ENCODE results near the gene PAX7.

PAX7 gene

GRCh38 chr1:18646091-18646785 lies 15.6 kb downstream of the PAX7 start:
- Histone ChIP-seq H3K27me3 (ENCODE audit: insufficient read depth, poor library complexity, severe bottlenecking) (peaks cover 65% of the 10 kb centered on the region), H3K27ac (replicated peaks) (no peak overlapping the region), H3K4me3 (replicated peaks; ENCODE audit: insufficient read depth, low read length) (no peak overlapping the region)
- TF ChIP-seq GABPA (IDR thresholded peaks at IDR 0.05; ENCODE audit: low read depth) (no peak), POLR2AphosphoS5 (IDR thresholded peaks at IDR 0.05; ENCODE audit: low read depth) (no peak), REST (IDR thresholded peaks at IDR 0.05; ENCODE audit: insufficient replicate concordance, low read depth) (no peak), CTCF (IDR thresholded peaks at IDR 0.05; ENCODE audit: insufficient read depth, low read length) (no peak), SPI1 (IDR thresholded peaks at IDR 0.05; ENCODE audit: borderline replicate concordance, low read depth) (no peak)
- no peak for DNase-seq (ENCODE audit: low read depth in 1 of 2, low spot score in 1 of 2)

GRCh38 chr1:18646786-18647410 lies 16.3 kb downstream of the PAX7 start:
- DNase-seq (ENCODE audit: low read depth in 1 of 2, low spot score in 1 of 2), result no peak
- peaks cover 64% of the 10 kb centered on the region for H3K27me3 ChIP-seq (ENCODE audit: insufficient read depth, poor library complexity, severe bottlenecking)
- no peak overlapping the region for H3K4me3 ChIP-seq (replicated peaks; ENCODE audit: insufficient read depth, low read length)
- no peak overlapping the region for H3K27ac ChIP-seq (replicated peaks)
- TF ChIP-seq CTCF (IDR thresholded peaks at IDR 0.05; ENCODE audit: insufficient read depth, low read length) (no peak), SPI1 (IDR thresholded peaks at IDR 0.05; ENCODE audit: borderline replicate concordance, low read depth) (no peak), REST (IDR thresholded peaks at IDR 0.05; ENCODE audit: insufficient replicate concordance, low read depth) (no peak), POLR2AphosphoS5 (IDR thresholded peaks at IDR 0.05; ENCODE audit: low read depth) (no peak), GABPA (IDR thresholded peaks at IDR 0.05; ENCODE audit: low read depth) (no peak)

GRCh38 chr1:18647681-18648214 lies 17.1 kb downstream of the PAX7 start:
- H3K4me3 ChIP-seq (replicated peaks; ENCODE audit: insufficient read depth, low read length), result no peak overlapping the region
- no peak for DNase-seq (ENCODE audit: low read depth in 1 of 2, low spot score in 1 of 2)
- H3K27me3 ChIP-seq (ENCODE audit: insufficient read depth, poor library complexity, severe bottlenecking), result peaks cover 65% of the 10 kb centered on the region
- TF ChIP-seq CTCF (IDR thresholded peaks at IDR 0.05; ENCODE audit: insufficient read depth, low read length), result no peak
- no peak for TF ChIP-seq POLR2AphosphoS5 (IDR thresholded peaks at IDR 0.05; ENCODE audit: low read depth)
- TF ChIP-seq GABPA (IDR thresholded peaks at IDR 0.05; ENCODE audit: low read depth), result no peak
- no peak for TF ChIP-seq REST (IDR thresholded peaks at IDR 0.05; ENCODE audit: insufficient replicate concordance, low read depth)
- no peak for TF ChIP-seq SPI1 (IDR thresholded peaks at IDR 0.05; ENCODE audit: borderline replicate concordance, low read depth)
- no peak overlapping the region for H3K27ac ChIP-seq (replicated peaks)

All from HL-60 (cell line).